NCI-H82 treated with DMSO at 0.1 percent for 48 hours (cell line): ENCODE data around the gene PEX11A.
"Not testable (repeated sequence)": the region's sequence is repeated elsewhere in the genome, so short reads cannot be mapped to it uniquely, and the experiment has no call there.

Experiments used
- DNase-seq: peaks from one replicate; lab custom pipeline; 2025; ENCODE audit not compliant: unreplicated experiment; lab: John Stamatoyannopoulos, UW

The PEX11A gene

GRCh38 chr15:89690276-89691218 is at the start of gene PEX11A, which contains the start of gene WDR93:
Gene PEX11A (minus strand): TSS chr15:89690754. CDS start chr15:89690632, 122 bp downstream.
Gene WDR93 (plus strand): TSS chr15:89690811. CDS start chr15:89701747, 10,936 bp downstream.
- DNase-seq = peak; percentile 30

GRCh38 chr15:89740137-89740536 is 49.6 kb upstream of the PEX11A start:
- peak; percentile 77 for DNase-seq

- no peak for DNase-seq
Measured at GRCh38 chr15:89735773-89736172, 45.2 kb upstream of the PEX11A start.

GRCh38 chr15:89732451-89733172 is 42.1 kb upstream of the PEX11A start:
- DNase-seq = no peak

GRCh38 chr15:89731275-89731674 is 40.7 kb upstream of the PEX11A start:
- no peak for DNase-seq

- no peak for DNase-seq
Measured at GRCh38 chr15:89728254-89728653, 37.7 kb upstream of the PEX11A start.

GRCh38 chr15:89725064-89725463 is 34.5 kb upstream of the PEX11A start:
- DNase-seq = no peak

GRCh38 chr15:89724621-89725020 is 34.1 kb upstream of the PEX11A start:
- no peak for DNase-seq

GRCh38 chr15:89723031-89723430 is 32.5 kb upstream of the PEX11A start:
- DNase-seq = no peak

- no peak for DNase-seq
Measured at GRCh38 chr15:89714775-89715174, 24.2 kb upstream of the PEX11A start.

- no peak for DNase-seq
Measured at GRCh38 chr15:89707577-89707976, 17.0 kb upstream of the PEX11A start.

GRCh38 chr15:89704411-89704810 is 13.9 kb upstream of the PEX11A start:
- no peak for DNase-seq

- no peak for DNase-seq
Measured at GRCh38 chr15:89695198-89695597, 4.6 kb upstream of the PEX11A start.

- no peak for DNase-seq
Measured at GRCh38 chr15:89693696-89694095, 3.1 kb upstream of the PEX11A start.

- no peak for DNase-seq
Measured at GRCh38 chr15:89693091-89693490, 2.5 kb upstream of the PEX11A start.

- DNase-seq = not testable (repeated sequence)
Measured at GRCh38 chr15:89689930-89690275, 651 bp downstream of the PEX11A start.

- no peak for DNase-seq
Measured at GRCh38 chr15:89686522-89686921, 4.0 kb downstream of the PEX11A start.

GRCh38 chr15:89685995-89686394 is 4.6 kb downstream of the PEX11A start:
- DNase-seq = no peak

GRCh38 chr15:89681146-89681545 is 9.4 kb downstream of the PEX11A start:
- DNase-seq = no peak

- no peak for DNase-seq
Measured at GRCh38 chr15:89680282-89680873, 10.2 kb downstream of the PEX11A start.

GRCh38 chr15:89679212-89679611 is 11.3 kb downstream of the PEX11A start, which contains the start of gene PLIN1:
Gene PLIN1 (minus strand): TSS chr15:89679367. CDS start chr15:89677489, 1,878 bp downstream.
- DNase-seq = no peak
